GM12878 (cell line): Measurements from ENCODE around the gene PLPP7. TPM values are rescaled to one million over a fixed set of nuclear protein-coding genes. Genes with fewer than 3 reads are reported as not detected.

ENCODE experiments used
- ATAC-seq: fragments of 200-7000 bp; cut with Tn5 transposase; 3 replicates; pipeline ENCODE4 v1.9.1; 2020; ENCODE audit warnings: mild to moderate bottlenecking, moderate library complexity
- BruUV-seq: library from RNA; stranded (reverse); fragments of 400-500 nt; replicated peaks from 2 replicates; lab custom pipeline; 2021; lab: Mats Ljungman, UMichigan
- CTCF ChIA-PET: fragments of 300-600 bp; sonication (Branson Sonifier 250); formaldehyde crosslinking; extraction: SDS; loops from one replicate; lab custom pipeline; 2021; ENCODE audit warnings: inconsistent platforms; lab: Yijun Ruan, JAX
- POLR2A ChIA-PET: fragments of 350-600 bp; formaldehyde crosslinking; extraction: SDS; loops from one replicate; lab custom pipeline; 2021; ENCODE audit warnings: inconsistent platforms; lab: Charles Lee
- RAD21 ChIA-PET: fragments of 300-600 bp; sonication (Branson Sonifier 250); formaldehyde crosslinking; loops from one replicate; lab custom pipeline; 2023; ENCODE audit warnings: antibody characterized with exemption; ENCODE audit not compliant: unreplicated experiment; lab: Charles Lee
- SMC1A ChIA-PET: fragments of 300-600 bp; sonication (Branson Sonifier 250); formaldehyde crosslinking; loops from one replicate; lab custom pipeline; 2023; ENCODE audit not compliant: unreplicated experiment, uncharacterized antibody; lab: Charles Lee
- DNase-seq: peaks from one replicate; pipeline ENCODE4 v3.0.0-alpha.2; 2011; ENCODE audit warnings: low read depth, low spot score
- FAIRE-seq: peaks from 3 replicates; lab custom pipeline; 2011; peaks lifted over from hg19 to GRCh38; lab: Jason Lieb, UNC
- H2AFZ ChIP-seq: 2 replicates; pipeline ENCODE4 v1.6.0; 2011; ENCODE audit warnings: low read depth, low read length, control low read depth; ENCODE audit not compliant: control insufficient read depth
- H3K27ac ChIP-seq: 2 replicates; pipeline ENCODE4 v1.5.1; 2011; ENCODE audit warnings: control low read depth; ENCODE audit not compliant: control insufficient read depth, insufficient read depth
- H3K27me3 ChIP-seq, 2 experiments: replicated peaks in 1 of 2; 2 replicates each; pipeline versions ENCODE4 v1.6.0 to v1.6.1; 2011; ENCODE audit warnings: low read length in 1 of 2; ENCODE audit not compliant: control insufficient read depth in 2 of 2, insufficient read depth in 2 of 2
- H3K36me3 ChIP-seq, 2 experiments: 2 replicates each; pipeline ENCODE4 v1.5.1; 2011; ENCODE audit warnings: low read length in 1 of 2; ENCODE audit not compliant: control insufficient read depth in 2 of 2, insufficient read depth in 2 of 2
- H3K4me1 ChIP-seq: 2 replicates; pipeline ENCODE4 v1.6.1; 2011; ENCODE audit warnings: mild to moderate bottlenecking, low read length, moderate library complexity, mixed read lengths; ENCODE audit not compliant: control insufficient read depth, insufficient read depth
- H3K4me2 ChIP-seq: 2 replicates; pipeline ENCODE4 v1.6.0; 2011; ENCODE audit warnings: control low read depth; ENCODE audit not compliant: control insufficient read depth, insufficient read depth
- H3K4me3 ChIP-seq: fragments of 200-600 bp; sonication (generic); 2 replicates; pipeline ENCODE4 v1.5.1; 2016
- H3K79me2 ChIP-seq: 2 replicates; pipeline ENCODE4 v1.6.0; 2011; ENCODE audit warnings: low read length; ENCODE audit not compliant: control insufficient read depth, insufficient read depth
- H3K9ac ChIP-seq: 2 replicates; pipeline ENCODE4 v1.8.0; 2011; ENCODE audit warnings: low read length, control low read depth, mixed read lengths; ENCODE audit not compliant: control insufficient read depth, insufficient read depth
- H3K9me3 ChIP-seq: replicated peaks from 3 replicates; pipeline ENCODE4 v1.5.1; 2011; ENCODE audit warnings: mild to moderate bottlenecking, low read length; ENCODE audit not compliant: control insufficient read depth, insufficient read depth
- H4K20me1 ChIP-seq: 2 replicates; pipeline ENCODE4 v1.6.0; 2011; ENCODE audit not compliant: control insufficient read depth, insufficient read depth
- EED ChIP-seq: sonication (generic); IDR thresholded peaks from 2 replicates; pipeline ENCODE4 v1.6.1; 2016; ENCODE audit warnings: antibody characterized with exemption, low read depth
- MYC ChIP-seq: IDR thresholded peaks from 2 replicates; pipeline ENCODE4 v1.6.1; 2011; ENCODE audit warnings: mild to moderate bottlenecking, low read length, moderate library complexity, inconsistent platforms; ENCODE audit not compliant: insufficient read depth, insufficient replicate concordance, insufficient read length, severe bottlenecking
- NFYB ChIP-seq: IDR thresholded peaks from 2 replicates; pipeline ENCODE4 v1.6.1; 2011; ENCODE audit warnings: low read depth, mild to moderate bottlenecking, low read length, improper control_type of control experiment, moderate library complexity; ENCODE audit not compliant: insufficient read depth
- NRF1 ChIP-seq: conservative IDR thresholded peaks from 2 replicates; pipeline ENCODE4 v1.6.1; 2011; ENCODE audit warnings: mild to moderate bottlenecking, low read depth, low read length, improper control_type of control experiment
- SMC3 ChIP-seq: IDR thresholded peaks from 2 replicates; pipeline ENCODE4 v1.6.1; 2011; ENCODE audit warnings: low read length, improper control_type of control experiment, borderline replicate concordance
- SREBF1 ChIP-seq: IDR thresholded peaks from 2 replicates; pipeline ENCODE4 v1.6.1; 2012; ENCODE audit warnings: mild to moderate bottlenecking, low read length
- SREBF2 ChIP-seq: IDR thresholded peaks from 2 replicates; pipeline ENCODE4 v1.6.1; 2012; ENCODE audit warnings: mild to moderate bottlenecking, low read length
- SUZ12 ChIP-seq: fragments of 200-600 bp; sonication (generic); IDR thresholded peaks from one replicate; pipeline ENCODE4 v1.6.1; 2018; ENCODE audit warnings: antibody characterized with exemption, mild to moderate bottlenecking; ENCODE audit not compliant: unreplicated experiment
- YY1 ChIP-seq: IDR thresholded peaks from 2 replicates; pipeline ENCODE4 v1.6.1; 2011; ENCODE audit warnings: low read depth, mild to moderate bottlenecking, low read length
- ZBTB33 ChIP-seq: fragments of 450-650 bp; IDR thresholded peaks from 2 replicates; pipeline ENCODE4 v1.6.1; 2017; ENCODE audit warnings: mild to moderate bottlenecking
- WGBS: methylation state at CpG from one replicate; pipeline ENCODE4 v1.1.6; 2016; ENCODE audit warnings: low lambda C conversion rate; ENCODE audit not compliant: insufficient replicate concordance, insufficient coverage; ENCODE audit errors: missing lambda C conversion rate; 5-methylcytosine and 5-hydroxymethylcytosine counted together
- in situ Hi-C: fragments of 300-500 bp; cut with MboI; formaldehyde crosslinking; loops from 9 replicates; pipeline ENCODE4 v1.14.3; 2018; ENCODE audit warnings: mixed read lengths
- intact Hi-C: fragments of 100-400 bp; cut with micrococcal nuclease; formaldehyde crosslinking; loops from one replicate; pipeline ENCODE4 v1.14.2; 2022; ENCODE audit not compliant: unreplicated experiment
- polyA plus RNA-seq, 11 experiments: library from polyadenylated mRNA; depleted of rRNA in 4 of 11; unstranded in 6 of 11; stranded (reverse) in 5 of 11; fragments of >200 nt; fragmentation: Nextera tagmentation in 4 of 11; fragmentation: Illumina TruSeq in 1 of 11; extraction: Ambion mirVana in 4 of 11; extraction: Trizol in 1 of 11; gene quantifications; 1 replicate in 1 of 11; 2 replicates in 10 of 11; pipeline versions ENCODE4 v1.2.1 to v1.2.3, GENCODE V29; 2011 to 2016; ENCODE audit warnings: inconsistent platforms in 2 of 11, missing spikeins in 2 of 11, low read depth in 1 of 11
- total RNA-seq, 4 experiments: library from RNA; depleted of rRNA in 3 of 4; stranded (reverse); fragments of >200 nt in 3 of 4; fragmentation: Illumina TruSeq in 1 of 4; extraction: Trizol in 1 of 4; gene quantifications; 2 replicates each; pipeline versions ENCODE4 v1.2.1 to v1.2.3, GENCODE V29; 2013 to 2021
- TF ChIP-seq, protein P1 (sequence below): fragments of 450-650 bp; formaldehyde crosslinking; IDR thresholded peaks from 2 replicates; pipeline ENCODE4 v1.4.0; 2022; ENCODE audit warnings: mild to moderate bottlenecking, moderate library complexity

The PLPP7 gene
- total and polyA plus RNA-seq, 10 of the 15 experiments (the other 5 are each of a cell fraction or from before 2014, with no cell fraction given), result 0.05 to 1.0 (median 0.40) TPM; not detected in 3

DNA sequence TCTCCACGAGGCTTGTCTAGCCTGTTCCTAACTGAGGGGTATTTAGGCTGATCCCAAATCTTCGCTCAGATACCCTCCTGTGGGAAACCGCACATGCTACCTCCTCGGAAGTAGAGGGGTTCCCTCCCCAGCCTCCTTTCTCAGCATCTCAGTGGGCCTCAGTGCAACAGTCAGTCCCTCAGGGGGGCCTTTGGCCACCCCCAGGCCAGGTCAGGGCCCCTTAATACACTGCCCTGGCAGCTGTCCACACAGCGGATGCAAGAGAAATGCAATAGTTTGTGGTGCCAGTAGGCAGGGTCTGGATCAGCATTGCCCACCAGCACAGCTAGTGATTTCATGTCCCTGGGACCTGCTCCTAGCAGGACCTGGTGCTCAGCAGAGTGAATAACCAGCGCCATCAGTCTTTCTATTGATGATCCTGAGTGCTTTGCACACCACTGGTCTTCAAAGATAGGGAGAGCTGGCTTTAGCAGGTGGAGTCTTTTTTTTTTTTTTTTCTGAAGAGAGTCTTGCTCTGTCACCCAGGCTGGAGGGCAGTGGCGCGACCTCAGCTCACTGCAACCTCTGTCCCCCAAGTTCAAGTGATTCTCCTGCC lies 7.5 kb downstream of the PLPP7 start:
- TF ChIP-seq SUZ12 (no peak), EED (no peak), SREBF1 (no peak), SREBF2 (no peak), ZBTB33 (no peak), NFYB (no peak), SMC3 (no peak), MYC (no peak), YY1 (no peak), NRF1 (no peak)
- TF ChIP-seq, protein P1, sequence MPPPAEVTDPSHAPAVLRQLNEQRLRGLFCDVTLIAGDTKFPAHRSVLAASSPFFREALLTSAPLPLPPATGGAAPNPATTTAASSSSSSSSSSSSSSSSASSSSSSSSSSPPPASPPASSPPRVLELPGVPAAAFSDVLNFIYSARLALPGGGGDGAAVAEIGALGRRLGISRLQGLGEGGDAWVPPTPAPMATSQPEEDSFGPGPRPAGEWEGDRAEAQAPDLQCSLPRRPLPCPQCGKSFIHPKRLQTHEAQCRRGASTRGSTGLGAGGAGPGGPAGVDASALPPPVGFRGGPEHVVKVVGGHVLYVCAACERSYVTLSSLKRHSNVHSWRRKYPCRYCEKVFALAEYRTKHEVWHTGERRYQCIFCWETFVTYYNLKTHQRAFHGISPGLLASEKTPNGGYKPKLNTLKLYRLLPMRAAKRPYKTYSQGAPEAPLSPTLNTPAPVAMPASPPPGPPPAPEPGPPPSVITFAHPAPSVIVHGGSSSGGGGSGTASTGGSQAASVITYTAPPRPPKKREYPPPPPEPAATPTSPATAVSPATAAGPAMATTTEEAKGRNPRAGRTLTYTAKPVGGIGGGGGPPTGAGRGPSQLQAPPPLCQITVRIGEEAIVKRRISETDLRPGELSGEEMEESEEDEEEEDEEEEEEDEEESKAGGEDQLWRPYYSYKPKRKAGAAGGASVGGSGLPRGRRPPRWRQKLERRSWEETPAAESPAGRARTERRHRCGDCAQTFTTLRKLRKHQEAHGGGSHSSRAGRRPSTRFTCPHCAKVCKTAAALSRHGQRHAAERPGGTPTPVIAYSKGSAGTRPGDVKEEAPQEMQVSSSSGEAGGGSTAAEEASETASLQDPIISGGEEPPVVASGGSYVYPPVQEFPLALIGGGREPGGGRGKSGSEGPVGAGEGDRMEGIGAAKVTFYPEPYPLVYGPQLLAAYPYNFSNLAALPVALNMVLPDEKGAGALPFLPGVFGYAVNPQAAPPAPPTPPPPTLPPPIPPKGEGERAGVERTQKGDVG (CRISPR knock-in tag), result no peak
- Histone ChIP-seq H3K79me2 (no peaks in the 10 kb centered on the region), H2AFZ (no peak overlapping the region), H3K4me3 (no peak overlapping the region), H3K9me3 (no peaks in the 10 kb centered on the region), H3K27ac (no peak overlapping the region), H3K9ac (no peak overlapping the region), H3K4me1 (no peaks in the 10 kb centered on the region), H4K20me1 (no peaks in the 10 kb centered on the region; the same call in 1 of the 2 replicates), H3K36me3 (no peaks in the 10 kb centered on the region), H3K4me2 (no peak overlapping the region), H3K27me3 (no peaks in the 10 kb centered on the region)
- ChIA-PET POLR2A (interaction anchor here (0.6 kb wide), 3 partner anchors 14 to 775 kb away, joined by 5 to 9 read pairs (median 5); no protein-coding TSS in a partner anchor), SMC1A (no interaction called here), CTCF (interaction anchor here (1.0 kb wide), 1 partner anchor 118 kb away, joined by 3 read pairs; no protein-coding TSS in a partner anchor), RAD21 (interaction anchor here (0.6 kb wide), 1 partner anchor 27 kb away, joined by 3 read pairs; no protein-coding TSS in a partner anchor)
- DNase-seq (no peak), ATAC-seq (no peak), FAIRE-seq (no peak)
- 35% methylated on average over 6 of the region's 8 CpGs for WGBS
- no TSS peak for BruUV-seq
- intact Hi-C loops (no loop called here), in situ Hi-C loops (no loop called here)
